HG03108 (cell line): ENCODE results near the gene TMEM229B.

Experiments used
- ATAC-seq: cut with Tn5 transposase; IDR thresholded peaks from one replicate; pipeline ENCODE4 v1.9.1; 2021; ENCODE audit warnings: moderate library complexity; ENCODE audit not compliant: unreplicated experiment

The TMEM229B gene

GRCh38 chr14:67425608-67426007, 62.9 kb downstream of the TMEM229B start:
- no peak for ATAC-seq

DNA sequence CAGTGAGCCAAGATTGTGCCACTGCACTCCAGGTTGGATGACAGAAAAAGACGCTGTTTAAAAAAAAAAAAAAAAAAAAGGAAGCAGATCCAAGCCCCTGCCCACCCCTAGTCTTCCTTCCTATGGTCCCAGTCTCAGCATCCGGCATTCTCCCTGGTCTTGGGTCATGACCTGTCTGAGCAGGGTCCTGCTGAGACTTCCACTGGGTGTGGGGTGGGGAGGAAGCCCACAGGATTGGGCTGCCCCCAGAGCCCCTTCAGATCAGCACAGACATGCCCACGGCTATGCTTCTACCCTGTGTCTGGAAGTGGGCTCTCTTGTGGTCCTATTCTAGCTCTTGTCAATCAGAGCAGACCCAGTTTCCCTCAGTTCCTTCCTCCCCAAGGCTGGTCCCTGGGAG, 64.0 kb downstream of the TMEM229B start:
- no peak for ATAC-seq

DNA sequence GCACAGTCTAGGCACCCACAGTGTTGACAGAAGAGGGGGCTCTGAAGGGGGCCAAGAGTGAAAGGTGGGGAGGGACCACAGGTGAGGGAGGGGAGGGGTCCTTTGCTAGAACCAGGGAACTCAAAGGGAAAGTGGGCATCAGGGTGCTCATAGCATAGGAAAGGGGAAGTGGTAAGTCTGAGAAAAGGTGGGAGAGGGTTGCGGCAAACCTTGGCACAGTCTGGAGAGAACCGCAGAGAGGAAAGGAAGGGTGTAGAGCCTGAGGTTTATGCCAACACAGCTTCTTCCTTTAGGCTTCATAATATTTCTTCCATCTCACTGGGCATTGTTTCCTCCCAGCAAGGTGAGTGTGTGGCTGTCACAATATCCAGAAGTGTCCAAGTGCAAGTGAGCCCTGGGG, 65.1 kb downstream of the TMEM229B start:
- no peak for ATAC-seq

GRCh38 chr14:67421356-67422224, 66.9 kb downstream of the TMEM229B start:
- ATAC-seq = no peak
